Measurements from ENCODE around the gene TMEM139.

DNA sequence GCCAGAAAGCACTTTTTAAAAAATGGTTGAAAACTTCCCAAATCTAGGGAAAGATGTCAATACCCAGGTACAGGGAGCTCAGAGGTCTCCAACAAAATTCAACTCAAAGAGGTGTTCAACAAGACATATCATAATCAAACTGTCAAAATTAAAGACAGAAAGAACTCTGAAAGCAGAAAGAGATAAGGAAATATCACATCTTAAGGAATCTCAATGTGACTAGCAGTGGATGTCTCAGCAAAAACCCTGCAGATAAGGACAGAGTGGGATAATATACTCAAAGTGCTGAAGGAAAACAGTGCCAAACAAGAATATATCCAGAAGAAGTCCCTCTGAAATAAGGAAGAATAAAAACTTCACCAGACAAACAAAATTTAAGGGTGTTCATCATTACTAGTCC lies 34.6 kb upstream of the TMEM139 start:
- TF ChIP-seq, protein P1, sequence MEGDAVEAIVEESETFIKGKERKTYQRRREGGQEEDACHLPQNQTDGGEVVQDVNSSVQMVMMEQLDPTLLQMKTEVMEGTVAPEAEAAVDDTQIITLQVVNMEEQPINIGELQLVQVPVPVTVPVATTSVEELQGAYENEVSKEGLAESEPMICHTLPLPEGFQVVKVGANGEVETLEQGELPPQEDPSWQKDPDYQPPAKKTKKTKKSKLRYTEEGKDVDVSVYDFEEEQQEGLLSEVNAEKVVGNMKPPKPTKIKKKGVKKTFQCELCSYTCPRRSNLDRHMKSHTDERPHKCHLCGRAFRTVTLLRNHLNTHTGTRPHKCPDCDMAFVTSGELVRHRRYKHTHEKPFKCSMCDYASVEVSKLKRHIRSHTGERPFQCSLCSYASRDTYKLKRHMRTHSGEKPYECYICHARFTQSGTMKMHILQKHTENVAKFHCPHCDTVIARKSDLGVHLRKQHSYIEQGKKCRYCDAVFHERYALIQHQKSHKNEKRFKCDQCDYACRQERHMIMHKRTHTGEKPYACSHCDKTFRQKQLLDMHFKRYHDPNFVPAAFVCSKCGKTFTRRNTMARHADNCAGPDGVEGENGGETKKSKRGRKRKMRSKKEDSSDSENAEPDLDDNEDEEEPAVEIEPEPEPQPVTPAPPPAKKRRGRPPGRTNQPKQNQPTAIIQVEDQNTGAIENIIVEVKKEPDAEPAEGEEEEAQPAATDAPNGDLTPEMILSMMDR (IDR thresholded peaks at IDR 0.05) = no peak
- no peak for TF ChIP-seq POLR2A (IDR thresholded peaks at IDR 0.05)

Data from lower leg skin (tissue), 3 donors.